Parathyroid adenoma (tissue), 2 donors: ENCODE results near the gene TMEM63B.

Experiments used
- H2AFZ ChIP-seq: fragments of 300-600 bp; sonication (generic); one replicate; pipeline ENCODE4 v1.7.0; 2017; ENCODE audit warnings: antibody characterized with exemption, mild to moderate bottlenecking
- H3K27ac ChIP-seq: fragments of 300-600 bp; sonication (generic); one replicate; pipeline ENCODE4 v1.7.0; 2017
- H3K27me3 ChIP-seq: fragments of 300-600 bp; sonication (generic); one replicate; pipeline ENCODE4 v1.7.0; 2017; ENCODE audit warnings: low read length; ENCODE audit not compliant: control insufficient read depth, insufficient read depth
- H3K36me3 ChIP-seq: fragments of 300-600 bp; sonication (generic); one replicate; pipeline ENCODE4 v1.7.0; 2017; ENCODE audit warnings: low read length; ENCODE audit not compliant: control insufficient read depth, insufficient read depth
- H3K4me1 ChIP-seq: fragments of 300-600 bp; sonication (generic); one replicate; pipeline ENCODE4 v1.7.0; 2017; ENCODE audit warnings: control low read depth
- H3K4me2 ChIP-seq: fragments of 300-600 bp; sonication (generic); one replicate; pipeline ENCODE4 v1.7.0; 2017; ENCODE audit warnings: low read length
- H3K4me3 ChIP-seq: fragments of 300-600 bp; sonication (generic); one replicate; pipeline ENCODE4 v1.7.0; 2017; ENCODE audit warnings: low read depth, low read length
- H3K79me2 ChIP-seq: fragments of 300-600 bp; sonication (generic); one replicate; pipeline ENCODE4 v1.7.0; 2017; ENCODE audit warnings: control low read depth
- H3K9ac ChIP-seq: fragments of 300-600 bp; sonication (generic); one replicate; pipeline ENCODE4 v1.7.0; 2017; ENCODE audit warnings: mild to moderate bottlenecking
- H3K9me3 ChIP-seq: fragments of 300-600 bp; sonication (generic); one replicate; pipeline ENCODE4 v1.7.0; 2017; ENCODE audit warnings: low read length; ENCODE audit not compliant: control insufficient read depth
- CTCF ChIP-seq: fragments of 300-600 bp; sonication (generic); IDR thresholded peaks from one replicate; pipeline ENCODE4 v1.7.0; 2017; ENCODE audit warnings: antibody characterized with exemption, mild to moderate bottlenecking
- donor health status: primary hyperparathyroidism.

Gene TMEM63B

GRCh38 chr6:44145839-44146238, 18.5 kb downstream of the TMEM63B start:
- Histone ChIP-seq H2AFZ (no peak overlapping the region), H3K4me3 (no peak overlapping the region), H3K4me1 (no peaks in the 10 kb centered on the region), H3K27ac (no peak overlapping the region), H3K36me3 (no peaks in the 10 kb centered on the region), H3K79me2 (no peaks in the 10 kb centered on the region), H3K9me3 (no peaks in the 10 kb centered on the region), H3K9ac (no peak overlapping the region), H3K4me2 (no peak overlapping the region), H3K27me3 (no peaks in the 10 kb centered on the region)
- TF ChIP-seq CTCF, result no peak

- H3K36me3 ChIP-seq, result no peaks in the 10 kb centered on the region
- H3K4me1 ChIP-seq, result no peaks in the 10 kb centered on the region
- H3K9ac ChIP-seq, result no peak overlapping the region
- no peak overlapping the region for H3K4me3 ChIP-seq
- H3K27ac ChIP-seq, result no peak overlapping the region
- no peaks in the 10 kb centered on the region for H3K79me2 ChIP-seq
- no peak overlapping the region for H2AFZ ChIP-seq
- H3K27me3 ChIP-seq, result no peaks in the 10 kb centered on the region
- H3K4me2 ChIP-seq, result no peak overlapping the region
- TF ChIP-seq CTCF, result no peak
- H3K9me3 ChIP-seq, result no peaks in the 10 kb centered on the region
These were observed 19.3 kb downstream of the TMEM63B start for GRCh38 chr6:44146685-44147084.

- H3K27me3 ChIP-seq, result no peaks in the 10 kb centered on the region
- H3K4me3 ChIP-seq, result no peak overlapping the region
- H3K27ac ChIP-seq, result no peak overlapping the region
- no peaks in the 10 kb centered on the region for H3K9me3 ChIP-seq
- no peaks in the 10 kb centered on the region for H3K4me1 ChIP-seq
- H3K9ac ChIP-seq, result no peak overlapping the region
- H3K79me2 ChIP-seq, result no peaks in the 10 kb centered on the region
- no peaks in the 10 kb centered on the region for H3K36me3 ChIP-seq
- no peak overlapping the region for H2AFZ ChIP-seq
- H3K4me2 ChIP-seq, result no peak overlapping the region
- no peak for TF ChIP-seq CTCF
These were observed 19.9 kb downstream of the TMEM63B start for GRCh38 chr6:44147256-44147655.

GRCh38 chr6:44148306-44148705, 21.0 kb downstream of the TMEM63B start:
- Histone ChIP-seq H3K9me3 (no peaks in the 10 kb centered on the region), H3K79me2 (no peaks in the 10 kb centered on the region), H3K27ac (no peak overlapping the region), H2AFZ (no peak overlapping the region), H3K27me3 (no peaks in the 10 kb centered on the region), H3K9ac (no peak overlapping the region), H3K4me3 (no peak overlapping the region), H3K4me2 (no peak overlapping the region), H3K36me3 (no peaks in the 10 kb centered on the region), H3K4me1 (no peaks in the 10 kb centered on the region)
- TF ChIP-seq CTCF, result no peak

GRCh38 chr6:44149369-44150012, 22.1 kb downstream of the TMEM63B start:
- Histone ChIP-seq H3K79me2 (no peaks in the 10 kb centered on the region), H3K27me3 (no peaks in the 10 kb centered on the region), H3K9ac (no peak overlapping the region), H3K4me3 (no peak overlapping the region), H3K4me1 (no peaks in the 10 kb centered on the region), H3K36me3 (no peaks in the 10 kb centered on the region), H3K9me3 (no peaks in the 10 kb centered on the region), H2AFZ (no peak overlapping the region), H3K4me2 (no peak overlapping the region), H3K27ac (no peak overlapping the region)
- TF ChIP-seq CTCF, result no peak
